ENCODE data around the gene SCLY.

- TF ChIP-seq CTCF (IDR thresholded peaks at IDR 0.05) (no peak), POLR2A (IDR thresholded peaks at IDR 0.05) (no peak), EP300 (IDR thresholded peaks at IDR 0.05) (no peak)
These were observed 56.7 kb downstream of the SCLY start for GRCh38 chr2:238117199-238118154.
